H1 (cell line): Measurements from ENCODE around the gene USP6. TPM values are rescaled to one million over a fixed set of nuclear protein-coding genes. Genes with fewer than 3 reads are reported as not detected.

Source experiments
- CEBPB ChIP-seq: IDR thresholded peaks from 2 replicates; pipeline ENCODE4 v1.6.1; 2012; ENCODE audit warnings: low read depth, low read length
- E2F6 ChIP-seq: IDR thresholded peaks from 2 replicates; pipeline ENCODE4 v1.6.1; 2012; ENCODE audit warnings: inconsistent platforms
- FOSL1 ChIP-seq: IDR thresholded peaks from 2 replicates; pipeline ENCODE4 v1.6.1; 2011; ENCODE audit warnings: mild to moderate bottlenecking, low read depth, low read length, moderate library complexity; ENCODE audit not compliant: insufficient read depth
- GABPA ChIP-seq: IDR thresholded peaks from 2 replicates; pipeline ENCODE4 v1.6.1; 2011; ENCODE audit warnings: mild to moderate bottlenecking, low read length, moderate library complexity, borderline replicate concordance; ENCODE audit not compliant: insufficient read depth
- MAFK ChIP-seq: IDR thresholded peaks from 2 replicates; pipeline ENCODE4 v1.6.1; 2012; ENCODE audit warnings: low read depth, mild to moderate bottlenecking, improper control_type of control experiment, low read length
- NANOG ChIP-seq: IDR thresholded peaks from 2 replicates; pipeline ENCODE4 v1.6.1; 2011; ENCODE audit warnings: low read length, low read depth, mild to moderate bottlenecking, inconsistent platforms; ENCODE audit not compliant: insufficient read depth, poor library complexity, severe bottlenecking
- POU5F1 ChIP-seq: IDR thresholded peaks from 2 replicates; pipeline ENCODE4 v1.6.1; 2011; ENCODE audit warnings: low read depth, mild to moderate bottlenecking, low read length, moderate library complexity
- RBBP5 ChIP-seq: IDR thresholded peaks from 2 replicates; pipeline ENCODE4 v1.7.1; 2012; ENCODE audit warnings: low read depth, mild to moderate bottlenecking, inconsistent platforms, low read length, moderate library complexity, borderline replicate concordance
- polyA plus RNA-seq, 7 experiments: library from polyadenylated mRNA; depleted of rRNA in 3 of 7; stranded (reverse) in 5 of 7; unstranded in 2 of 7; fragments of >200 nt in 5 of 7; fragments of 200-250 nt in 2 of 7; gene quantifications; 1 replicate in 5 of 7; 2 replicates in 1 of 7; 4 replicates in 1 of 7; pipeline versions ENCODE4 v1.2.1 to v1.2.3, GENCODE V29; 2011 to 2013; ENCODE audit warnings: missing spikeins in 2 of 7, mixed read lengths in 2 of 7
- total RNA-seq: library from RNA; stranded (reverse); fragmentation: NEBNext Ultra II Directional; extraction: Animal tissue kit (Norgen Biotek cat#: 25700); gene quantifications from 2 replicates; pipeline ENCODE4 v1.2.1, GENCODE V29; 2021

USP6 gene
- total and polyA plus RNA-seq, 2 of the 8 experiments (the other 6 are each of a cell fraction or from before 2014, with no cell fraction given), result 0.08 to 0.32 TPM

- no peak for TF ChIP-seq GABPA
- no peak for TF ChIP-seq RBBP5
- no peak for TF ChIP-seq CEBPB
- TF ChIP-seq POU5F1, result no peak
- TF ChIP-seq E2F6, result no peak
- no peak for TF ChIP-seq FOSL1
- no peak for TF ChIP-seq NANOG
- TF ChIP-seq MAFK, result no peak
Measured at GRCh38 chr17:5126719-5127488, 11.1 kb downstream of the USP6 start (continued).
